ENCODE data around the gene ZNF516. TPM values are rescaled to one million over a fixed set of nuclear protein-coding genes. Genes with fewer than 3 reads are reported as not detected.

ZNF516 gene
- total RNA-seq, 1 donor from 2014 or later, result 11.5 TPM

- no peaks in the 10 kb centered on the region for H3K27me3 ChIP-seq (ENCODE audit: low read depth)
- TF ChIP-seq CTCF (IDR thresholded peaks at IDR 0.05; ENCODE audit: borderline replicate concordance), result no peak
- intact Hi-C loops (cut with micrococcal nuclease), result loop anchor here (10.0 kb wide), 1 partner anchor 217 kb away; no protein-coding TSS in a partner anchor
- no peak overlapping the region for H3K27ac ChIP-seq (replicated peaks)
- no peaks in the 10 kb centered on the region for H3K9me3 ChIP-seq (replicated peaks)
- H3K4me1 ChIP-seq, result peaks cover 31% of the 10 kb centered on the region
- no peak overlapping the region for H3K4me3 ChIP-seq
- peaks cover 2% of the 10 kb centered on the region for H3K36me3 ChIP-seq
- DNase-seq, result no peak
Measured at GRCh38 chr18:76407681-76408080, 87.4 kb downstream of the ZNF516 start.

DNA sequence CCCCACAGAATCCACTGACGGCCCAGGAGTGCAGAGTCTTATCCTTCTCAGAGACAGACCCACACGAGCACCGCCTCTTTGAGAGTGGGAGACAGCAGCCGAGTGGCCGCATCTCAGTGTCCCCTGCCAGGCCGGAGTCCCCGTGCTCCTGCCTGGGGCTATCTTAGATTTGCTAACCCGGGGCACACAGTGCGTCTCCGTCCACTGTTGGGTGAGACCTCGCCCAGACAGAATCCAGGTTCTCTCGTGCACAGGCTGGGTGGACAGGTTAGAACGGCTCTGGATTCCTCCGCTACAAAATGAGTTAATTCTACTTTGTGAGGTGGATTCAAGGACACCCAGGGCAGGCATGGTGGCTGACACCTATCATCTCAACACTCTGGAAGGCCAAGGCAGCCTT lies 88.3 kb downstream of the ZNF516 start:
- intact Hi-C loops (cut with micrococcal nuclease), result loop anchor here (10.0 kb wide), 1 partner anchor 218 kb away; no protein-coding TSS in a partner anchor
- peaks cover 7% of the 10 kb centered on the region for H3K36me3 ChIP-seq
- H3K4me1 ChIP-seq, result peaks cover 23% of the 10 kb centered on the region
- H3K27me3 ChIP-seq (ENCODE audit: low read depth), result no peaks in the 10 kb centered on the region
- DNase-seq, result no peak
- H3K9me3 ChIP-seq (replicated peaks), result no peaks in the 10 kb centered on the region
- no peak for TF ChIP-seq CTCF (IDR thresholded peaks at IDR 0.05; ENCODE audit: borderline replicate concordance)
- no peak overlapping the region for H3K4me3 ChIP-seq
- no peak overlapping the region for H3K27ac ChIP-seq (replicated peaks)

GRCh38 chr18:76405681-76406356 lies 89.2 kb downstream of the ZNF516 start:
- Histone ChIP-seq H3K36me3 (peaks cover 7% of the 10 kb centered on the region), H3K27ac (replicated peaks) (no peak overlapping the region), H3K9me3 (replicated peaks) (no peaks in the 10 kb centered on the region), H3K4me3 (no peak overlapping the region), H3K27me3 (ENCODE audit: low read depth) (no peaks in the 10 kb centered on the region), H3K4me1 (peaks cover 27% of the 10 kb centered on the region)
- intact Hi-C loops (cut with micrococcal nuclease), result loop anchor here (10.0 kb wide), 1 partner anchor 219 kb away; no protein-coding TSS in a partner anchor
- TF ChIP-seq CTCF (IDR thresholded peaks at IDR 0.05; ENCODE audit: borderline replicate concordance), result peak; percentile 71
- DNase-seq, result peak; percentile 52

GRCh38 chr18:76405280-76405679 lies 89.8 kb downstream of the ZNF516 start:
- Histone ChIP-seq H3K9me3 (replicated peaks) (no peaks in the 10 kb centered on the region), H3K36me3 (peaks cover 7% of the 10 kb centered on the region), H3K4me3 (no peak overlapping the region), H3K27ac (replicated peaks) (no peak overlapping the region), H3K4me1 (peaks cover 27% of the 10 kb centered on the region), H3K27me3 (ENCODE audit: low read depth) (no peaks in the 10 kb centered on the region)
- DNase-seq, result no peak
- no peak for TF ChIP-seq CTCF (IDR thresholded peaks at IDR 0.05; ENCODE audit: borderline replicate concordance)
- intact Hi-C loops (cut with micrococcal nuclease), result loop anchor here (10.0 kb wide), 1 partner anchor 220 kb away; no protein-coding TSS in a partner anchor

- no peaks in the 10 kb centered on the region for H3K9me3 ChIP-seq (replicated peaks)
- H3K4me1 ChIP-seq, result peaks cover 30% of the 10 kb centered on the region
- H3K4me3 ChIP-seq, result no peak overlapping the region
- no peaks in the 10 kb centered on the region for H3K27me3 ChIP-seq (ENCODE audit: low read depth)
- DNase-seq, result no peak
- peaks cover 7% of the 10 kb centered on the region for H3K36me3 ChIP-seq
- no peak for TF ChIP-seq CTCF (IDR thresholded peaks at IDR 0.05; ENCODE audit: borderline replicate concordance)
- no peak overlapping the region for H3K27ac ChIP-seq (replicated peaks)
- intact Hi-C loops (cut with micrococcal nuclease), result loop anchor here (10.0 kb wide), 1 partner anchor 220 kb away; no protein-coding TSS in a partner anchor
Measured at GRCh38 chr18:76404345-76404831, 90.7 kb downstream of the ZNF516 start.
